NCI-H345 treated with DMSO at 0.1 percent for 48 hours (cell line): ENCODE data around the gene DYSF.
A peak's percentile ranks its signal among the peaks of the same experiment; 100 is the strongest.

Experiments used
- DNase-seq: peaks from one replicate; lab custom pipeline; 2025; ENCODE audit not compliant: unreplicated experiment; lab: John Stamatoyannopoulos, UW

Gene DYSF

DNA sequence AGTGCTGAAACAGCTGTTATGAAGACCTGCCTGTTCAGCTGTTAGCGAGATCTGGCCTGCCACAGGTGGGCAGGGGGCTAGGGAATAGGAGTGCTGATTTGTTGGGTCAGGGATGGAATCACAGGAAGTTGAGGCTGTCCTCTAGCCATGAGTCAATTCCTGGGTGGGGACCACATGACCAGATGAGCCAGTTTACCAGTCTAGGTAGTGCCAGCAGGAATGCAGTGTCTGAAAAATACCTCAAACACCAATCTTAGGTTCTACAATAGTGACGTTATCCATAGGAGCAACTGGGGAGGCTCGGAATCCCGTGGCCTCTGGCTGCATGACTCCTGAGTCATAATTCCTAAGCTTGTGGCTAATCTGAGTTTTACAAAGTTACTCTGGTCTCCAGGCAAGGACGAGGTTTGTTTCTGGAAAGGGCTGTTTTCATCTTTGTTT, 44.9 kb downstream of the DYSF start:
- DNase-seq, result no peak

DNA sequence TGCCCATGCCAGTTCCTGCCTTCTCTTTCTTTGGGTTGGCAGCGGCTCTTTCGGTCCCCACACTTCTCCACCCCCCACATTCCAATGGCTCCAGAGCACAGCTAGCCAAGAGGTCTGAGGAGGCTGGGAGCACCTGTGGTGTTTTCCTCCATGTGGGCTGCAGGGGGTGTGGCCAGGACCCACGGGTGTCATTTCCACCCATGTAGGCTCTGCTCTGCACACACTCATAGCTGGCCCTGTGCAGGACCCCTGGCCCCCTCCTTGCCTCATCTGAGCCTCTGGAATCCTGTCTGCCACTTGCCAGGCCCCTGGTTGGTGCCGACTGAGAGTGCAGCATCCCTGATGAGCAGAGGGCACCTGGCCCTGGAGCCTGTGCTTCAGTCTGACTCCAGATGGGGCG, 46.3 kb downstream of the DYSF start:
- no peak for DNase-seq

GRCh38 chr2:71500426-71501079, 47.2 kb downstream of the DYSF start:
- no peak for DNase-seq

- no peak for DNase-seq
Measured at GRCh38 chr2:71502941-71503738, 49.8 kb downstream of the DYSF start.

DNA sequence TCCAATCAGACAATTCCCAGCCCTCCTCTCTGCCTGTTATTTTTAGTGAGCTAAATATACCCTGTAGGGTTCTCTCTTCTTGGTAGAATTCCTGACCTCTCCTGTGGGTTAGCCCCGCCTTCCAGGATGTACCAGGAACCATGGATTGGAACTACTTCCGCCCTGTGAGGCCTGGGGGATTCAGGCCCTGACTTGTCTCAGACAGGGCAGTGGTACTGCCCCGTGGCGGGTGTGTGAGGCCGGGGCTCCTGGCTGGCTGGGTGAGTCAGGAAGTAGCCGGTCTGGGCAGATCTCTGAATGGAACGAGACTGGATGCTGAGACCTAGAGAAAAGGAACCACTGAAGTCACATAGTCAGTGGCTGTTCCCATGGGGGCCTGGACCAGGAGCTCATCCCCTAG, 50.5 kb downstream of the DYSF start:
- DNase-seq, result no peak

DNA sequence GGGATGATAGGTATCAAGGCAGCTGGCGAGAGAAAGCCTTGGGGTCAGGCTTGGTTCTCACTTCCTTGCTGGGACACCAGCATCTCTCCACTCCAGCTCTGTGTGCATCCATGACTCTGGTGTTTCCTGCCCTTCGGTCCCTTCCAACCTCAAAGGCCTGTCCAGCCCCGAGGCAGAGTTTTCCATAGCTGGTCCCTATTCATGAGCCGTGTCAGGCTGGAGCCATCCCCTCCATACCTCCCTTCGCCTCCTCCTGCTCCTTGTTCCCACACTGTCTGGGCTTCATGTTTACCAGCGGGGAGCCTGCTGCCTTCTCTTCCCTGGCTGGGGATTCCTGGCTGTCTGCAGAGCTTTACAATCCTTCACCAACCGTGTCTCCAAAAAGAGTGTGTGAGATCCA, 51.2 kb downstream of the DYSF start:
- DNase-seq, result no peak

DNA sequence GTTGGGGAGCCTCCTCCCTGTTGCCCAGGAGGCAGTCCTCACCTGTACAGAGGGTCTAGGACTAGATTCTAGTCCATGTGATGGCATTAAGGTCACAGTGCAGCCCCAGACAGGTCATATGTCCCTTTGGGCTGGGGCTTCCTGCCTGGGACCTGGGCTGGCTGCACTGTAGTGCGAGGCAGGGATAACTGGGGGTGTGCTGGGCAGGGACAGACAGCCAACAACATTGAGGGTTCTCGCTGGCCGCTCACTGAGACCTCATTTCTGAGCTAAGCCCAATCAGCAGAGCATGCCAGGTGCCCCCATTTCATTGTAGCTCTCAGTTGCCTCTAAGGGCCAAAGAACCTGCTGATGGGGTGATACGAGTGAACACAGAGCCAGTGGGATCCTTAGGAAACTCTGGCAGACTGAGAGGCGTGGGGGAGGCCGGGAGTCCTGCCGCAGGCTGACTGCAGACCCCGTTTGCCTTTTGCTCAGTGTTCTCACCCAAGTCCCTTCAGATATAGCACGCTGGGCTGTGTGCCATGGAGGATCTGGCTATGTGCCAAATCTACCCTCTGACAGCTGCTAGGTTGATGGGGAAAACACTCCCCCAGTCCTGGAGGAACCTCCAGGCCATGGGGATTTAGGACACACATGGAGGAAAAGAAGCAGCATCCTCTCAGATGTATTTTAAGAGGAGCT, 51.9 kb downstream of the DYSF start:
- peak; percentile 73 for DNase-seq

DNA sequence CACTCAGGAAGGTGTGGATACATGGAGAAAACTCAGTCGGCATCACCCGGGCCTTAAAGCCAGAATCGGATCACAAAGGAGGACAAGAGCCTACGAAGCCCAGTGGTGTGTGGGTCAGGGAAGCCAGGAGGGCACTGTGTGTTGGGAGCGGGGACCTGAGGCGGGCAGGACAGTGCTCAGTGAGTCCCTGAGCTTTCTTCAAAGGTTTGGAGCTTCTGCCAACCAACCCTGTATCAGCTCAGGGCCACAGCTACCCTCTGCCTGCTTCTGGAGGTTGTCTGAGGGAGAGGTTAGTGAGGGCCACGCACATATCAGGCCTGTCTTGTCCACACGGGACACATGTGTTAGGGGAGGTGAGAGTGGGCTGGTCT, 52.4 kb downstream of the DYSF start:
- DNase-seq, result no peak

DNA sequence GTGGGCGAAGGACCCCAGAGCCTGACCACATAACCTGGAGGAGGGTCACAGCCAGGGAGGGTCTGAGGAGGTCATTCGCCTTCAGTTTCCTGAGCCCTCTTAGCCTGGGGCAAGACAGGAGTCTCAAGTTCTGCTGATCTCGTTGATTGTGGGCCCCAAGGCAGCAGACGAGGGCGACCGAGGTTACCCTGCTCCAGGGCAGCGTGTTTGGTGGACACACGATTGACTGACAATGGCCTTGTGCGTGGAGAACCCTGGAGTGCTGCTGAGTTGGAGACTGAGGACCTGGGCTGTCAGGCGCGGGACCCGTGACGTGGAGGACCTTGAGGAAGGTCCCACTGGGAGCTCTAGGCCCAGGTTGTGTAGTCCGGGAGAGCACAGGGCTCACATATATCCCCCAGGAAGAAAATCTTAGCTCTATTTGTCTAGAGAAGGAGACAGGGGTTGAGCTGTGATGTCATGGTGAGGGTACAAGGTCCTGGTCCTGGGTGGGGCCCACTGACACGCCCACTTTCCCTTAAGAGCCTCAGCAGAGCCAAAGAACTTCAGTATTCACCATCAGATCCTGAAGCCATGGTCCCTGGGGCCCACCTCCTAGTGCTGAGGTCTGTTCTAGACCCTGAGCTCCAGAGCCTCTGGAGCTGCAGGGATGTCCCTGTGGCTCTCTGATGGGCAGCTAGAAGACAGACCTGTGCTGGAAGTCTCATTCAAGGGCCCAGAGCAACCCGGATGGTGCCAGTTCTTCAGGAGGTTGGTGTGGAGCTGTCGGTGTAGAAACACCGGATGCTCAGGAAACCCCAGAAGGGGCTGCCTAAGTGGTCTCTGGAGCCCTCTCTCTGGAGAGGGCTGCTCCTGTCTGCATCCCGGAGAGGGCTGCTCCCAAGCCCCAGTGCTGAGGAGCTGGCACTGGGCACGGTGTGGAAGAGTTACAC, 53.1 kb downstream of the DYSF start:
- DNase-seq, result no peak

GRCh38 chr2:71507476-71507875, 54.1 kb downstream of the DYSF start:
- no peak for DNase-seq

- DNase-seq, result peak; percentile 49
Measured at GRCh38 chr2:71510196-71510807, 56.9 kb downstream of the DYSF start.

DNA sequence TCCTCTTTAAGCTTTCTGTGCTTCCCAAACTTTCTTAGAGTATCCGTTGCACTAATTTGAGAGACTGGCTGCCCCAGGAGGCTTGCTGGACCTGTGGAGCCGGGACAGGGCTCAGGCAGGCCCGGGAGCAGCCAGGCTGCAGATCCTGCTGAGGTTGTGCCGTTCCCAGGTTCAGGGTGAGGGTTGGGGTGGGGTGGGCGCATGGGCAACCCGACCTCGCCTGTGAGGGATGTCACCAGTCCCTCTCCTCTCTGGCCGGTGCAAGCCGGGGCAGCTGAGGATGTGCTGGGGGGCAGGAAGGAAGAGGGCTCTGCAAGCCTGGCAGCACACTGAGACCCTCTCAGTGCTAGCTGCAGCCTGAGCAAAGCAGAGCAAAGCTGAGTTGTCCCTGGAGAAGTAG, 57.6 kb downstream of the DYSF start:
- DNase-seq, result no peak

DNA sequence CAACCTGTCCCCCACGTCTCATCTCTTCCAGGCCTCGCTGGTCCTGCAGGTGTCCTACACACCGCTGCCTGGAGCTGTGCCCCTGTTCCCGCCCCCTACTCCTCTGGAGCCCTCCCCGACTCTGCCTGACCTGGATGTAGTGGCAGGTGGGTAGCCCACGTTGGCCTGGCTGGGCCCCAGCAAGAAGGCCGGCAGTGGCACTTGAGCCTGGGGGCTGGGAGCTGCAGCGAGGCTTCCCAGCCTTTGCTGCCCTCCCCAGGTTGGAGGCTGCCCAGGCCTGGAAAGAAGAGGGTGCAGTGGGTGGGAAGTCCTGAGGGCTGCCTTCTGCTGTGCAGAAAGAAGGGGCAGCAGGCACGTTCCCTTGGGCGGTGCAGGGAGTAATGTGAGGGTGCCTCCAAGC, 58.4 kb downstream of the DYSF start:
- no peak for DNase-seq

GRCh38 chr2:71512386-71512785, 59.0 kb downstream of the DYSF start:
- DNase-seq, result no peak

DNA sequence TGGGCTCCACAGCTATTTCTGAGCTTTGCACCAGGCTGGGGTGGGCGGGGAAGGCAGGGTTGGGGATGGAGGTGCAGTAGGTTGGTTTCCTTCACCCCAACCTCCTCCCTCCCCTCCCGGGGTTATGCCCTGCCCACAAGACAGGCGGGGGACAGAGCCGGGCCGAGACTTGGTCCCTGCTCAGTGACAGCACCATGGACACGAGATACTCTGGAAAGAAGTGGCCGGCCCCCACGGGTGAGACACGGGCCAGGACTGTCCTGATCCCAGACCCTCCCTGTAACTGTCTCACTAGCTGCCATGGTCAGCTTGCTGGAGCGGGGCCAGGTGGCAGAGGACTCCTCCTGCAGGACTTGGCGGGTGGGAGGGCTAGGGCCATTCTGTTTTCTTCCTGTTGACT, 59.7 kb downstream of the DYSF start:
- DNase-seq, result no peak

DNA sequence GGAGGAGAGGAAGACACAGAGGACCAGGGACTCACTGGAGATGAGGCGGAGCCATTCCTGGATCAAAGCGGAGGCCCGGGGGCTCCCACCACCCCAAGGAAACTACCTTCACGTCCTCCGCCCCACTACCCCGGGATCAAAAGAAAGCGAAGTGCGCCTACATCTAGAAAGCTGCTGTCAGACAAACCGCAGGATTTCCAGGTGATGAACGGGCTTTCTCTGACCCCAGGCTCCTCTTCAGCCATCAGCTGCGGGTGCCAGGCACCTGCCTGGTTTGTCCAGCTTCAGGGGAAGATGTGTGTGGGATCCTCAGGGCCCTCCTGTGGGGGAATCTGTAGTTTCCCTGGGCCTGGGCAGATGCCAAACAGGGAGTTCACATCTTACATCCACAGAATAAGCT, 60.4 kb downstream of the DYSF start:
- no peak for DNase-seq

GRCh38 chr2:71516253-71516888, 63.0 kb downstream of the DYSF start:
- DNase-seq, result no peak

- DNase-seq, result no peak
Measured at GRCh38 chr2:71517851-71518250, 64.5 kb downstream of the DYSF start.

DNA sequence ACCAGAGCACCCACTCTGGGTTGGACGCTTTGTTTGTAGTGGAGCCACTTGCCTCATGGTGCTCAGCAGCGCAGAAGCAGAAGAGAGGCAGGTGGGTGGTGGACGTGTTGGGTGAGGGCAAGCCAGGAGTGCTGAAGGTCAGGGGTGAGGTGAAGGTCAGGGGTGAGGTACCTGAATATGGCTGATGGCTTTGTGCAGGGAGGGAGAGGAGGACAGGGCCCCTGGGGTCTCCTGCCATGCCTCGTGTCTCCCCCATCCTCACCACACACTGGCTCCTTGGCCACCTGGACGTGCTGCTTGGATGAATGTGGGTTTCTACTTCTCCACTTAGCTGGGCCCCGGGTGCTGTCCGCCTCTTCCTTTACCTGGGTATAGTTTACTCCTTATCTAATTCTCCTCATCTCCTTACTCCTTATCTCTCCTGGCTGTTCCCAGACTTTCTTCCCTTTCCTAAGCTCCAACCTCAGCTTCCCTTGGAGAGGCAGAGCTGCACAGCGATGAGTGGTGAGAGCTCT, 68.1 kb downstream of the DYSF start:
- DNase-seq, result no peak

DNA sequence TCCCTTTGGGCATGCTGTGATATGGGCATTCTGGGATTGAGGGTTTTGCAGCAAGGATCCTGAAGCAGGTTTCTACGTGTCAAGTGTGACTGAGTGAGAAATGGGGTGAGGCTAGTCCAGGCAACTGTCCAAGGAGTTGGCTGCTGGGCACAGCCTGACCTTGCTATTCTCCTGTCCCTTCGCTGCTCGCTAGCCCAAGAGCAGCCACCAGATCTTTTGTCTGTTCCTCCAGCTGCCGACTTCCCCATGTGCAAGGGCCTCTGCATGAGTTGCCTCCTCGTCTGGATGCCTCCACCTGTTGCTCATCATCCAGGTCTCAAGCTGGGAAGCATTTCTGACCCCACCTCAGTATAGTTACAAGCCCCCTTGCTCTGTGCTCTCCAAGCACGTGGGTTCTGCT, 71.1 kb downstream of the DYSF start:
- DNase-seq, result no peak
